SK-MEL-5 (cell line): ENCODE results near the gene FAH. TPM values are rescaled to one million over a fixed set of nuclear protein-coding genes. Genes with fewer than 3 reads are reported as not detected.
"Not testable (repeated sequence)": the region's sequence is repeated elsewhere in the genome, so short reads cannot be mapped to it uniquely, and the experiment has no call there.

ENCODE experiments used
- DNase-seq: peaks from one replicate; pipeline ENCODE4 v3.0.0-alpha.2; 2016; ENCODE audit warnings: low read depth, low spot score
- in situ Hi-C: cut with HindIII; loops from 2 replicates; pipeline ENCODE4 v1.10.0; 2016; ENCODE audit warnings: low sequenced_read_pairs, high pct_unique_total_duplicates, low pct_unique_long_range_greater_than_20kb
- total RNA-seq: library from RNA; depleted of rRNA; stranded (reverse); fragments of >200 nt; shearing (Covaris generic); gene quantifications from 2 replicates; pipeline ENCODE4 v1.2.3, GENCODE V29; 2014

Gene FAH
- total RNA-seq, 1 experiment from 2014 or later = 60.7 TPM

DNA sequence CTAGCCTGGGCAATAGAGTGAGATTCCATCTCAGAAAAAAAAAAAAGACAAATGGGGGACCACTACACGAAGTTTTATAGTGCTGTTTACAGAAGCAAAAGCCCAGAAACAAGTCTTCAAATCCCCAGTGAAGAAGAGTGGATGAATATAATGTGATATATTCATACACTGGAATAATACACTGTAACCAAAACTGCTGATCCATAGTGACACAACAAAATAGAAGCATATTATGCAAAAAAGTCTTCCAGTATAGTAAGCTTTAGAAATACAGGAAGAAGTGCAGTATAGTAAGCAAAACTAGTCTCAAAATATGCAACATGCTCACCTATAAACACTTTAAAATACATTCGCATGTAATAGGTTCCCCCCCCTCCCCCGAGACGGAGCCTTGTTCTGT lies 11.9 kb upstream of the FAH start:
- in situ Hi-C loops = no loop called here
- no peak for DNase-seq

- in situ Hi-C loops = no loop called here
- DNase-seq = no peak
Measured at GRCh38 chr15:80141916-80142598, 10.7 kb upstream of the FAH start.

DNA sequence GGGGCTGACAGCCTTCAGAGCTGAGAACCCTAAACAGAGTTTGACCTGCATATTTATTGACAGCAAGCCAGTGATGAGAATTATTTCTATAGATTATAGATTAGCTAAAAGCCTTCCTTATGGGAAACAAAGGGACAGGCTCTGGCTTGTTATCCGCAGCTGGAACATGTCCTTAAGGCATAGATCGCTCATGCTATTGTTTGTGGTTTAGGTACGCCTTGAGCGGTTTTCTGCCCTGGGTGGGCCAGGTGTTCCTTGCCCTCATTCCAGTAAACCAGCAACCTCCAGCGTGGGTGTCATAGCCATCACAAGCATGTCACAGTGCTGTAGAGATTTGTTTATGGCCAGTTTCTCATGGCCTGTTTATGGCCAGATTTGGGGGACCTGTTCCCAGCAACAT lies 10.2 kb upstream of the FAH start:
- in situ Hi-C loops = no loop called here
- no peak for DNase-seq

DNA sequence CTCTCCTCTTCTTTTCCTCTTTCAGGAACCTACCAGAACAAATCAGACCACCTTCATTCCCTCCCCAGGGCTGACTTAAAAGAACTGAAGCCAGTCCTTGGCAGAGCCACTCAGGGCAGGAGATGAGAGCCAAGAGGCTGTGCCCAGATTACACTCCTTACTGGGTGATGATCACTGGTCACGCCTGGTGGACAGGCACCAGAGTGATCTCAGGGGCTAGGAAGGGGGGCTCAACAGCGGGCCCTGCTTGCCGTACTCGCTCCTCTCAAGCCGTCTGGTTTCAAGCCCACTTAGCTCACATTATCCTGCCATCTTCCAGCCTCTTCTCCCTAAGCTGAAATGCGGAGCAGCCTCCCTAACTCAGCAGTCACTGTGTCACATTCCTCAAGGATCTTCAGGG lies 1.7 kb upstream of the FAH start:
- in situ Hi-C loops = no loop called here
- DNase-seq = no peak

GRCh38 chr15:80151576-80151975 lies 1.2 kb upstream of the FAH start:
- in situ Hi-C loops = no loop called here
- DNase-seq = no peak

DNA sequence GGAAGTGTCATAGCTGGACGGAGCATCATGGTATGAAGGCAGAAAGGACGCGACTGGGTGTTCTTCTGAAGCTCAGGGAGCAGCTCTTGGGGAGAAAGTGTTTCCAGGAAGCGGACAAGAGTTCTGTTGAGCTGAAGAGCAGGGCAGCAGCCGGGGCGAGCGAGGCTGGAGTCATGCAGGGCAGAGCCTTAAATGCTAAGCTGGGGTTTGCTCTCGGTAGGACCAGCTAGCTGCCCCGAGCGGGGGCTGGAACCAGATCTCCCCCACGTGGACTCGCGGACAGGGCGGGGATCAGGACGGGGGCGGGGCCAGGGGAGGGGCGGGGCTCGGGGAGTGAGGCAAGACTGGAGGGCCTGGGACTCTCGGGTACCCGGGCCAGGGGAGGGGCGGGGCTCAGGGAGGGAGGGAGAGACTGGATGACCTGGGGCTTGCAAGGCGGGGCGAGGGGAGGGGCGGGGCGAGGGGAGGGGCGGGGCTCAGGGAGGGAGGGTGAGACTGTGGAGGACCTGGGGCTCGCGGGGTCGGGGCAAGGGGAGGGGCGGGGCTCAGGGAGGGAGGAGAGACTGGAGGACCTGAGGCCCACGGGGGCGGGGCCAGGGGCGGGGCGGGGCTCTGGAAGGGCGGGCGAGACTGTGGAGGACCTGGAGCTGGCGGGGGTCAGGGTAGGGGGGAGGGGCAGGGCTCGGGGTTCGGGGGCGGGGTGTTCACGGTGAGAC lies 461 bp upstream of the FAH start:
- in situ Hi-C loops = no loop called here

DNA sequence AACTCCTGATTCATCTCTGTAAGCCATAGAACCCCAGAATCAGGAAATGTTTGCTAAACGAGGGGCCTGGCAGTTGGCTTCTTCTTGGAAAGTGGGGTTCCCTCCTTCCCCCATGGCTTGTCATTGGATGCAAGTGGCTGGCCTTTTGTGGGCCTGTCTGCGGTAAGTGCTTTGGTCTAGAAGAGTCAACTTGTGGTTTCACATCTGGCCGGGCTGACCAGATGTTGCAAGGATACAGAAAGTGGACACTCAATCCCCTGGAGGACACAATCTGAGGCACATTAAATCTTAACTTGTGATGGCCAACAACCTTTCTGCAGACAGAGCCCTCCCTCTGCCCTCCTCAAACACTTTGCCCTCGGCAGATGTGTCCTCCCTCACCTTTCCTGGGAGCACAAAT lies 1.1 kb downstream of the FAH start:
- no peak for DNase-seq
- in situ Hi-C loops = no loop called here

More for the DNA sequence above, 461 bp upstream of the FAH start:
- peak; percentile 94 for DNase-seq

- peak; percentile 30 for DNase-seq
- in situ Hi-C loops = no loop called here
Measured at GRCh38 chr15:80154336-80154735, 1.5 kb downstream of the FAH start.

- in situ Hi-C loops = no loop called here
- no peak for DNase-seq
Measured at GRCh38 chr15:80155001-80155377, 2.2 kb downstream of the FAH start.

DNA sequence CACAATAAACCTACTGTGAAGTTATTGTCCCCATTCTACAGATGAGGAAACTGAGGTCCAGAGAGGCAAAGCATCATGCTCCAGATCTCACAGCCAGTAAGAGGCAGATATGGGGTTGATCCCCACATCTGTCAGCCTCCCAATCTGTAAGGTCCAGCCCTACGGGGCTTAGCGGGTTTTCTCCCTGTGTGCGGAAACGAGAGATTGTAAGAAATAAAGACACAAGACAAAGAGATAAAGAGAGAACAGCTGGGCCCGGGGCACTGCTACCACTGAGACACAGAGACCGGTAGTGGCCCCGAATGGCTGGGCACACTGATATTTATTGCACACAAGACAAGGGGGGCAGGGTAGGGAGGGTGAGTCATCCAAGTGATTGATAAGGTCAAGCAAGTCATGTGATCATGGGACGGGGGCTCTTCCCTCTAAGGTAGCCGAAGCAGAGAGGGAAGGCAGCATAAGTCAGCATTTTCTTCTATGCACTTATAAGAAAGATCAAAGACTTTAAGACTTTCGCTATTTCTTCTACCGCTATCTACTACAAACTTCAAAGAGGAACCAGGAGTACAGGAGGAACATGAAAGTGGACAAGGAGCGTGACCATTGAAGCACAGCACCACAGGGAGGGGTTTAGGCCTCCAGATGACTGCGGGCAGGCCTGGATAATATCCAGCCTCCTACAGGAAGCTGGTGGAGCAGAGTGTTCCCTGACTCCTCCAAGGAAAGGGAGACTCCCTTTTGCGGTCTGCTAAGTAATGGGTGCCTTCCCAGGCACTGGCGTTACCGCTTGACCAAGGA lies 2.8 kb downstream of the FAH start:
- in situ Hi-C loops = not testable (repeated sequence)
- DNase-seq = peak; percentile 60

DNA sequence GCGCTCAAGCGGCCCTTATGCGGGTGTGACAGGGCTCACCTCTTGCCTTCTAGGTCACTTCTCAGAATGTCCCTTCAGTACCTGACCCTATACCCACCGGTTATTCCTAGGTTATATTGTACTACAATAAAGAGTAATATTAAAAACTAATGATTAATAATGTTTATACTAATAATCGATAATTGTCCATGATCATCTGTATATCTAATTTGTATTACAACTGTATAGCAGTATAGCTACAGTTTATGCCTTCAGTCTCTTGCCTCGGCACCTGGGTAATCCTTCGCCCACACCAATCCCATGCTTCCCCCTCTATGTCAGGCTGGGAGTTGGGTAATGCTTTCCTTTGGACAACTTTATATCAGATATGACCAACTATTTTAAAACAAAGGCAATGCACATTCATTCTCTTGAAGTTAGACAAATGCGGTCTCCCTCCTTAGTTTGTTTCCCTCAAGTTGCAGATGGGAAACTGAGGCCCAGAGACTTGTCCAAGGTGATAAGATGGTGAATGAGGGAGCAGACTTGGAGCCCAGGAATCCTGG lies 3.4 kb downstream of the FAH start:
- in situ Hi-C loops = no loop called here
- DNase-seq = no peak

DNA sequence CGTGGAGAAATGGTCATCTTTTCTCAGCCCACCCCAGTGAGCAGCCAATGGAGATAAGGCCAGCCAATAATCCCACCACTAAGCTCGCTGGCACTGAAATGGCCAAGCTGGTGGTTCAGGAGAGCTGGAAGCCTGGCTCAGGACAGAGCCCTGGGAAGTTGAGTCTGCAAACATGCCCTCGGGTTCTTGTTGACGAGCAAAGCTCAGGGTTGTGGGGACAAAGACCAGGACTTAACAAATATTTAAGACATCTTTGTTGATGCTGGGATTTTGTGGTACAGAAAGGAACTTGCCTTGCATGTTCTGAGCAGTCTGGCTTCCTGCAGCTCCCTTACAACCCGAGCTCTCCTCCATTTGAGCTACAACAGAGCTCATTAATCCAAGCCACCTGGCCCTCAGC lies 4.4 kb downstream of the FAH start:
- DNase-seq = no peak
- in situ Hi-C loops = no loop called here

DNA sequence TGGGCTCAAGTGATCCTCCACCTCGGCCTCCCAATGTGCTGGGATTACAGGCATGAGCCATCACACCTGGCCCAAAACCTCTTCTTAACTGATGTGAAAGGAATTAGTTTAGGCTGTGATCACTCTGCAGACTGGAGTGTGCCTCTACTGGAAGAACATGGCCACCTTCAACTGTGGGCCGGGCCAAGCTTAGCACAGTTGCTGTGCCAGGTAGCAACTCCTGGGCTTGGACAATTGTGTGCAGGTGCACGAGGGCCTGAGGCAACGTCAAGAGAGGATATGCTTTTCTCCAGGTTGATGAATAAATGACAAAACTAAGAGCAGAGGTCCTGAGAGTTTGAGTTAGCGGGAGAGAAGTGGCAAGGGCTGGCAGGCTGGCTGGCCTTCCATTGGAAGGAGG lies 6.5 kb downstream of the FAH start:
- in situ Hi-C loops = no loop called here
- DNase-seq = no peak

DNA sequence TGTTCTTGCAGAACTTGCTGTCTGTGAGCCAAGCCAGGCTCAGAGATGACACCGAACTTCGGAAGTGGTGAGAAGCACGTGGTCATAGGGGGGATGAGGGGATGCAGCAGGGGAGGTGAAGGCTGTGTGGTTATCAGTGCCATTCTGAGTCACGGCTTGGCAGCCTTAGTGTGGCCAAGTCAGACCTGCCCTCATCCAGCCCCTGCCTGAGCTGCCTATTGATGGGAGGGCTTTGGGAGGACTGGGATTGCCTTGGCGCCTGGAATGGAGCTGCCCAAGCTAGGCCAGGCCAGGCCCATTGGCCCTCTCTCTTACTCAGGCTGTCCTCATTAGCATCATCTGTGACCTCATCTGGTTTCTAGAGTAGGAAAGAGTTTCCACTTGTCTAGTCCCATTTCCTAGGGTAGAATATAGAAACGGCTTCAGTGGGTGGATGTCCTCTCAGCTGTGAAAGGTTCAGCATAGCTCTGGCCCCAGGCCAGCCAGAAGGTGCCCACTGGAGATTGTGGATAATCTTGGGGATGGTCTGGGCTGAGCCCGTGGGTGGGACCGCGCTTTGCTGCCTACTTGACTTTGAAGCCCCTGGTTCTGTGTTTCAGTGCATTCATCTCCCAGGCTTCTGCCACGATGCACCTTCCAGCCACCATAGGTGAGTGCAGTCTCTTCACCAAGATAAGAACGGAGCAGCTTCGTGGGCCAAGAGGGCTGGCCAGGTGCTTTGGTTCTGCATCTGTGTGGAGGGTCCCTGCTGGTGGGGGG lies 7.2 kb downstream of the FAH start:
- DNase-seq = no peak
- in situ Hi-C loops = no loop called here

- in situ Hi-C loops = no loop called here
- peak; percentile 72 for DNase-seq
Measured at GRCh38 chr15:80160570-80161156, 7.9 kb downstream of the FAH start.

GRCh38 chr15:80161468-80162016 lies 8.7 kb downstream of the FAH start:
- in situ Hi-C loops = no loop called here
- no peak for DNase-seq

DNA sequence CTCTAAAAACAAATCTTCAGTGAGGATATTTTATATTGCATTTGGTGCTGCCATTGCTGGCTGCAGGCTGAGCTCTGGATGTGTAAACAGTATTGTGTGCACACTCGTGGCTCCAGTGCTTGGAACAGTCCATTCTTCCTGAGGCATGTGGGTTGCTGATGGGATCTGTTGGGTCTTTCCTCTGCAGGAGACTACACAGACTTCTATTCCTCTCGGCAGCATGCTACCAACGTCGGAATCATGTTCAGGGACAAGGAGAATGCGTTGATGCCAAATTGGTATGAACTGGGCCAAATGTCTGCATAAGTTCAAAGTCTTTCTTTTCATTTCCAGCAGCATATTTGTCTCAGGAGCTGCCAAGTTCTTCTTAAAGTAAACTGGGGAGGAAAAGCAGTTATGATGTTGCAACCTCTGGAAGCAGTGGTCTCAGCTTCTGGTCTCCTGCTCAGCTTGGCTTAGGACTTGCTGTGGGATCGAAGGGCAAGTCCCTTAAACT lies 9.3 kb downstream of the FAH start:
- no peak for DNase-seq
- in situ Hi-C loops = no loop called here
